Measurements from ENCODE around the gene PDE4B.

PDE4B gene

GRCh38 chr1:66335125-66335524 lies 542.4 kb downstream of the PDE4B start:
- no peak for DNase-seq (ENCODE audit: low read depth, low spot score)
- in situ Hi-C loops (cut with HindIII; ENCODE audit: low sequenced_read_pairs), result no loop called here
- no peak for TF ChIP-seq CTCF (IDR thresholded peaks at IDR 0.05; ENCODE audit: low read depth, low read length)
- no peak overlapping the region for H3K4me3 ChIP-seq (ENCODE audit: low read depth, low read length)

GRCh38 chr1:66335859-66336640 lies 543.4 kb downstream of the PDE4B start:
- in situ Hi-C loops (cut with HindIII; ENCODE audit: low sequenced_read_pairs), result no loop called here
- H3K4me3 ChIP-seq (ENCODE audit: low read depth, low read length), result no peak overlapping the region
- DNase-seq (ENCODE audit: low read depth, low spot score), result peak; percentile 70
- TF ChIP-seq CTCF (IDR thresholded peaks at IDR 0.05; ENCODE audit: low read depth, low read length), result no peak

GRCh38 chr1:66336641-66336990 lies 543.9 kb downstream of the PDE4B start:
- no peak for TF ChIP-seq CTCF (IDR thresholded peaks at IDR 0.05; ENCODE audit: low read depth, low read length)
- DNase-seq (ENCODE audit: low read depth, low spot score), result no peak
- in situ Hi-C loops (cut with HindIII; ENCODE audit: low sequenced_read_pairs), result no loop called here
- H3K4me3 ChIP-seq (ENCODE audit: low read depth, low read length), result no peak overlapping the region

- in situ Hi-C loops (cut with HindIII; ENCODE audit: low sequenced_read_pairs), result no loop called here
- no peak overlapping the region for H3K4me3 ChIP-seq (ENCODE audit: low read depth, low read length)
- DNase-seq (ENCODE audit: low read depth, low spot score), result no peak
- TF ChIP-seq CTCF (IDR thresholded peaks at IDR 0.05; ENCODE audit: low read depth, low read length), result no peak
Observed at GRCh38 chr1:66337249-66337648, 544.6 kb downstream of the PDE4B start.

- DNase-seq (ENCODE audit: low read depth, low spot score), result no peak
- H3K4me3 ChIP-seq (ENCODE audit: low read depth, low read length), result no peak overlapping the region
- in situ Hi-C loops (cut with HindIII; ENCODE audit: low sequenced_read_pairs), result no loop called here
- TF ChIP-seq CTCF (IDR thresholded peaks at IDR 0.05; ENCODE audit: low read depth, low read length), result no peak
Observed at GRCh38 chr1:66339944-66340343, 547.2 kb downstream of the PDE4B start.

- no peak overlapping the region for H3K4me3 ChIP-seq (ENCODE audit: low read depth, low read length)
- TF ChIP-seq CTCF (IDR thresholded peaks at IDR 0.05; ENCODE audit: low read depth, low read length), result no peak
- in situ Hi-C loops (cut with HindIII; ENCODE audit: low sequenced_read_pairs), result no loop called here
- no peak for DNase-seq (ENCODE audit: low read depth, low spot score)
Observed at GRCh38 chr1:66341446-66342089, 548.9 kb downstream of the PDE4B start.

All from astrocyte of the spinal cord (primary cell).